ENCODE results near the gene FAM186B. TPM values are rescaled to one million over a fixed set of nuclear protein-coding genes. Genes with fewer than 3 reads are reported as not detected.

FAM186B gene
- total and polyA plus RNA-seq, 2 of the 13 experiments (the other 11 are each of a cell fraction or from before 2014, with no cell fraction given), result 0.07 to 0.20 TPM

GRCh38 chr12:49548822-49549648 is 56.4 kb downstream of the FAM186B start:
- H3K4me2 ChIP-seq (ENCODE audit: low read depth, low read length), result no peak overlapping the region

DNA sequence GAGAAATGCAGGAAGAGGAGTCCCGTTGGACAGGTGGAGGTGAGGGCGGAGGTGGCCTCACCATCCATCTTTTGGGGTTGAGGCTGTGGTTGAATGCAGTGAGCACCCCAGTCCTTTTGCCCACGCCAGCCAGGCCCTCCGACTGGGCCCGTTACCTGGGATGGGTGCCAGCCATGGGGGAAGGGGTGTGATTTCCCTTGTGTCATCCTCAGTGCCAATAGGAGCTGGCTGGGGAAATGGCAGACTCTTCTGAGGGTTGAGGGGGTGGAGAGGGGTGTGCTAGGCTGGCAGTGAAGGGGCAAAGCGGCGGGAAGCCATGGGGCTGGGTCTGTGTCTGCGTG is 57.0 kb downstream of the FAM186B start:
- no peaks in the 10 kb centered on the region for H4K20me1 ChIP-seq (ENCODE audit: insufficient read depth, low read length)
- TF ChIP-seq ARID4A (CRISPR knock-in tag; IDR thresholded peaks at IDR 0.05; ENCODE audit: borderline replicate concordance), result no peak
- TF ChIP-seq SALL2 (CRISPR knock-in tag; IDR thresholded peaks at IDR 0.05), result no peak
- TF ChIP-seq E2F5 (CRISPR knock-in tag; conservative IDR thresholded peaks at IDR 0.05), result no peak
- TF ChIP-seq ZNF230 (CRISPR knock-in tag; IDR thresholded peaks at IDR 0.05), result no peak
- no peak for TF ChIP-seq ZFP37 (CRISPR knock-in tag; IDR thresholded peaks at IDR 0.05; ENCODE audit: borderline replicate concordance)

More at GRCh38 chr12:49548822-49549648, 56.4 kb downstream of the FAM186B start:
- intact Hi-C loops (cut with micrococcal nuclease; ENCODE audit: unreplicated experiment), result no loop called here
- ATAC-seq (no peak), FAIRE-seq (no peak), DNase-seq (ENCODE audit: low spot score) (no peak)
- WGBS (ENCODE audit: low lambda C conversion rate), result 95% methylated on average over 44 of the region's 70 CpGs
- Histone ChIP-seq H3K4me1 (ENCODE audit: insufficient read depth, low read length) (peaks cover 74% of the 10 kb centered on the region), H3K79me2 (ENCODE audit: insufficient read depth, low read length) (no peaks in the 10 kb centered on the region), H3K36me3 (replicated peaks in 1 of 2; ENCODE audit: control insufficient read depth in 1 of 2, insufficient read depth in 2 of 2, low read length in 2 of 2) (no peaks in the 10 kb centered on the region), H3K4me3 (replicated peaks in 1 of 3; ENCODE audit: insufficient read depth in 1 of 3, low read depth in 2 of 3, low read length in 3 of 3) (no peak overlapping the region), H3K27me3 (ENCODE audit: control insufficient read depth in 1 of 2, insufficient read depth in 2 of 2, low read length in 2 of 2) (peaks cover 1 to 3% of the 10 kb centered on the region in 2 experiments; a peak in 1 of 5 replicates), H3K27ac (ENCODE audit: extremely low read length, insufficient read depth, low read length) (no peak overlapping the region), H2AFZ (ENCODE audit: low read length) (no peak overlapping the region), H3K9ac (ENCODE audit: insufficient read depth, low read depth, low read length) (no peak overlapping the region), H3K9me3 (ENCODE audit: low read length) (no peaks in the 10 kb centered on the region), H4K20me1 (ENCODE audit: insufficient read depth, low read length) (no peaks in the 10 kb centered on the region)
- in situ Hi-C loops (cut with HindIII; ENCODE audit: extremely low pct_ligation_motif_present, low pct_unique_long_range_greater_than_20kb), result no loop called here
- no TSS peak for BruUV-seq (replicated peaks)
- ChIA-PET POLR2A (no interaction called here), CTCF (ENCODE audit: low intra/inter-chr PET ratio, low total read pairs) (no interaction called here)
- TF ChIP-seq ZBTB38 (CRISPR knock-in tag; IDR thresholded peaks at IDR 0.05), result 0 out of 2 replicates have a peak, but pooled peaks have one; percentile 29
- TF ChIP-seq, protein P1, sequence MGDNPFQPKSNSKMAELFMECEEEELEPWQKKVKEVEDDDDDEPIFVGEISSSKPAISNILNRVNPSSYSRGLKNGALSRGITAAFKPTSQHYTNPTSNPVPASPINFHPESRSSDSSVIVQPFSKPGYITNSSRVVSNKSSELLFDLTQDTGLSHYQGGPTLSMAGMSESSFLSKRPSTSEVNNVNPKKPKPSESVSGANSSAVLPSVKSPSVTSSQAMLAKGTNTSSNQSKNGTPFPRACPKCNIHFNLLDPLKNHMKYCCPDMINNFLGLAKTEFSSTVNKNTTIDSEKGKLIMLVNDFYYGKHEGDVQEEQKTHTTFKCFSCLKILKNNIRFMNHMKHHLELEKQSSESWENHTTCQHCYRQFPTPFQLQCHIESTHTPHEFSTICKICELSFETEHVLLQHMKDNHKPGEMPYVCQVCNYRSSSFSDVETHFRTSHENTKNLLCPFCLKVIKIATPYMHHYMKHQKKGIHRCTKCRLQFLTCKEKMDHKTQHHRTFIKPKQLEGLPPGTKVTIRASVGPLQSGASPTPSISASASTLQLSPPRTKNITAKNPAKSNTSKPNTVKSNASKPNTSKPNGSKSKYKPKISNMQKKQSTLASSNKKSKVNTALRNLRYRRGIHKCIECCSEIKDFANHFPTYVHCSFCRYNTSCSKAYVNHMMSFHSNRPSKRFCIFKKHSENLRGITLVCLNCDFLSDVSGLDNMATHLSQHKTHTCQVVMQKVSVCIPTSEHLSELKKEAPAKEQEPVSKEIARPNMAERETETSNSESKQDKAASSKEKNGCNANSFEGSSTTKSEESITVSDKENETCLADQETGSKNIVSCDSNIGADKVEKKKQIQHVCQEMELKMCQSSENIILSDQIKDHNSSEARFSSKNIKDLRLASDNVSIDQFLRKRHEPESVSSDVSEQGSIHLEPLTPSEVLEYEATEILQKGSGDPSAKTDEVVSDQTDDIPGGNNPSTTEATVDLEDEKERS (CRISPR knock-in tag; IDR thresholded peaks at IDR 0.05), result no peak

More for the DNA sequence above, 57.0 kb downstream of the FAM186B start:
- no peak for DNase-seq (ENCODE audit: low spot score)
- Histone ChIP-seq H3K27me3 (ENCODE audit: control insufficient read depth in 1 of 2, insufficient read depth in 2 of 2, low read length in 2 of 2) (peaks cover 1 to 6% of the 10 kb centered on the region in 2 experiments; a peak in 1 of 5 replicates), H3K9me3 (ENCODE audit: low read length) (no peaks in the 10 kb centered on the region), H3K4me3 (replicated peaks in 1 of 3; ENCODE audit: insufficient read depth in 1 of 3, low read depth in 2 of 3, low read length in 3 of 3) (no peak overlapping the region), H3K79me2 (ENCODE audit: insufficient read depth, low read length) (no peaks in the 10 kb centered on the region), H3K27ac (ENCODE audit: extremely low read length, insufficient read depth, low read length) (no peak overlapping the region), H3K36me3 (replicated peaks in 1 of 2; ENCODE audit: control insufficient read depth in 1 of 2, insufficient read depth in 2 of 2, low read length in 2 of 2) (no peaks in the 10 kb centered on the region), H3K4me1 (ENCODE audit: insufficient read depth, low read length) (peaks cover 79% of the 10 kb centered on the region), H3K4me2 (ENCODE audit: low read depth, low read length) (no peak overlapping the region), H3K9ac (ENCODE audit: insufficient read depth, low read depth, low read length) (no peak overlapping the region), H2AFZ (ENCODE audit: low read length) (no peak overlapping the region)
- FAIRE-seq, result no peak
- BruUV-seq (replicated peaks), result no TSS peak
- ATAC-seq, result no peak
- WGBS (ENCODE audit: low lambda C conversion rate), result 67% methylated on average over 5 of the region's 8 CpGs
- CTCF ChIA-PET (ENCODE audit: low intra/inter-chr PET ratio, low total read pairs), result no interaction called here
- in situ Hi-C loops (cut with HindIII; ENCODE audit: extremely low pct_ligation_motif_present, low pct_unique_long_range_greater_than_20kb) (no loop called here), intact Hi-C loops (cut with micrococcal nuclease; ENCODE audit: unreplicated experiment) (no loop called here)
- POLR2A ChIA-PET, result no interaction called here
